Thoracic aorta (tissue), 2 donors: Measurements from ENCODE around the gene CD7. TPM values are rescaled to one million over a fixed set of nuclear protein-coding genes. Genes with fewer than 3 reads are reported as not detected.

Experiments
- ATAC-seq: fragments of 150-250 bp; one replicate; pipeline ENCODE4 v1.8.0; 2017; ENCODE audit warnings: low read depth; ENCODE audit not compliant: insufficient number of reproducible peaks, low FRiP score
- DNase-seq: peaks from one replicate; pipeline ENCODE4 v3.0.0-alpha.2; 2020; ENCODE audit warnings: low spot score
- H3K27ac ChIP-seq, 2 donors: fragments of 200-600 bp; sonication (generic); 1 replicate in 1 of 2; 2 replicates in 1 of 2; pipeline ENCODE4 v1.5.1; 2016; ENCODE audit warnings: mild to moderate bottlenecking in 2 of 2, moderate library complexity in 2 of 2
- H3K27me3 ChIP-seq: fragments of 200-600 bp; sonication (generic); replicated peaks from 2 replicates; pipeline ENCODE4 v1.6.0; 2016; ENCODE audit warnings: mild to moderate bottlenecking; ENCODE audit not compliant: insufficient read depth
- H3K36me3 ChIP-seq: fragments of 200-600 bp; sonication (generic); one replicate; pipeline ENCODE4 v1.5.1; 2016
- H3K4me1 ChIP-seq, 2 donors: fragments of 200-600 bp; sonication (generic); 1 replicate in 1 of 2; 2 replicates in 1 of 2; pipeline versions ENCODE4 v1.5.1 to v1.6.0; 2016; ENCODE audit warnings: low read depth in 2 of 2, mild to moderate bottlenecking in 1 of 2; ENCODE audit not compliant: control insufficient read depth in 1 of 2
- H3K4me3 ChIP-seq: fragments of 200-600 bp; sonication (generic); 2 replicates; pipeline ENCODE4 v1.5.1; 2016; ENCODE audit warnings: mild to moderate bottlenecking
- H3K9me3 ChIP-seq: fragments of 200-600 bp; sonication (generic); 2 replicates; pipeline ENCODE4 v1.5.1; 2016
- total RNA-seq, 2 donors: library from RNA; depleted of rRNA; stranded (reverse); fragments of >200 nt; gene quantifications; one replicate each; pipeline versions ENCODE4 v1.1.0 to v1.2.3, GENCODE V29; 2016
- TF ChIP-seq, protein P1 (sequence below): fragments of 200-600 bp; sonication (generic); IDR thresholded peaks from one replicate; pipeline ENCODE4 v1.5.1; 2019; ENCODE audit warnings: antibody characterized with exemption

CD7 gene
- total RNA-seq, 2 donors from 2014 or later: 3.0 to 3.5 TPM

DNA sequence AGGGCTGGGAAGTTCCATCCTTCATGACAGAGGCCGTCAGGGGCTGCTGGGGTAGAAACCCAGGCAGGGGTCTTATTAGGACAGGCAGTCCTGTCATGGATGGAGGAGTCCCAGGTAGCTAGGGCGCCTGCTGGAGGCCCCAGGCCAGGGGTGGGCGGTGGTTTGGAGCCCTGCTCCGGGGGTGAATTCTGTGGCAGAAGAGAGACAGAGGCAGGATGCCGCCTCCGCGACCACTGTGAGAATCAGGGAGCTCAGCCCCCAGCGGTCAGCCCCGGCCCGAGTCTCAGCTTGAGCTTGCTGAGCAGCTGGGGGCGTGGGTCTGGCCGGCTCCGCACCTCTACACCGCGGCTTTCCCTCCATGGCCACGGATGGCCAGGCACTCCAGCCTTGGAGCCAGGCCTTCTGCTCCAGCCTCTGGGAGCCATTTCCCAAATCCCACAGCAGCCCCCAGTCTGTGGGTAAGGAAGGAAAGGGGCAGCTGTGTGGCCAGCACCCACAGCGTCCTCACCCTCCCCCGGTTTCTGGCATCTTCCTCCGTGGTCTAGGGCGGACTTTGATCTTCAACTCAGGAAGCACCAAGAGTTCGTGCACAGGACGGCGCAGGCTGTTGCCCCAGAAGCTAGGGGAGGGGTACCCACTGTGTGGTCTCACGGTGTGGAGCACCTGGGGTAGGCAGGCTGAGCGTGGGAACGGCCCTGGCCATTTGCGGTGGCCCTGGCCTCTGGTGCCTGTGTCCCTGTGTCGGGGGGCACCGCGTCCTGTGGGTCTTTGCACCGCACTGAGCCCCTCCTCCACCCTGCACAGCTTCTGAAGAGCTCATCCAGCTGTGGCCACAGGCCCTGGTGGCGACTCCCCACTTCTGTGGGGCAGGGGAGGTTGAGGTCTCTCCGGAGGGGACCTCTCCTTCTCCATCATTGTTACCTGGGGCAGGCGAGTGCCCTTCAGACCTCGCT, 14.1 kb downstream of the CD7 start:
- no peak overlapping the region for H3K4me3 ChIP-seq
- peaks cover 5 to 13% of the 10 kb centered on the region in 2 donors for H3K4me1 ChIP-seq
- no peaks in the 10 kb centered on the region for H3K27me3 ChIP-seq
- no peaks in the 10 kb centered on the region for H3K36me3 ChIP-seq
- no peak overlapping the region for H3K27ac ChIP-seq
- DNase-seq (no peak), ATAC-seq (no peak)
- no peaks in the 10 kb centered on the region for H3K9me3 ChIP-seq
- TF ChIP-seq, protein P1, sequence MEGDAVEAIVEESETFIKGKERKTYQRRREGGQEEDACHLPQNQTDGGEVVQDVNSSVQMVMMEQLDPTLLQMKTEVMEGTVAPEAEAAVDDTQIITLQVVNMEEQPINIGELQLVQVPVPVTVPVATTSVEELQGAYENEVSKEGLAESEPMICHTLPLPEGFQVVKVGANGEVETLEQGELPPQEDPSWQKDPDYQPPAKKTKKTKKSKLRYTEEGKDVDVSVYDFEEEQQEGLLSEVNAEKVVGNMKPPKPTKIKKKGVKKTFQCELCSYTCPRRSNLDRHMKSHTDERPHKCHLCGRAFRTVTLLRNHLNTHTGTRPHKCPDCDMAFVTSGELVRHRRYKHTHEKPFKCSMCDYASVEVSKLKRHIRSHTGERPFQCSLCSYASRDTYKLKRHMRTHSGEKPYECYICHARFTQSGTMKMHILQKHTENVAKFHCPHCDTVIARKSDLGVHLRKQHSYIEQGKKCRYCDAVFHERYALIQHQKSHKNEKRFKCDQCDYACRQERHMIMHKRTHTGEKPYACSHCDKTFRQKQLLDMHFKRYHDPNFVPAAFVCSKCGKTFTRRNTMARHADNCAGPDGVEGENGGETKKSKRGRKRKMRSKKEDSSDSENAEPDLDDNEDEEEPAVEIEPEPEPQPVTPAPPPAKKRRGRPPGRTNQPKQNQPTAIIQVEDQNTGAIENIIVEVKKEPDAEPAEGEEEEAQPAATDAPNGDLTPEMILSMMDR: no peak

DNA sequence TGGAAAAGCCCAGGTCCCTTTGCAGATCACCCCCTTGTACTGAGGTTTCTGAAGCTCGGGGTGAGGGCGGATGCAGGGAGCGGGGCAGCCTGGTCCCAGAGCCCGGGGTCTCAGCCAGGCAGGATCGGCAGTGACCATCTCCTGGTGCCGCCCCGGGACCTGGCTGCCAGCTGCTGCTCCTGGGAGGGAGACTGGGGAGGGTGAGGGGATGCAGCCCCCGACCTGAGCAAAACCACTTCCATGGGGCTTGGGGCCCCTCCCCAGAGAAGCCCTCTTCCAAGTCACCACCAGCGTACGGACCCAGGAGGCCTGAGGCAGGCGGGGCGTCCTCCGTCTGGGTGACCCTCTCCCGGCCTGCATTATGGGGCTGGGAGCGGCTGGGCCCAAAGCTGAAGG, 14.8 kb downstream of the CD7 start:
- Histone ChIP-seq H3K4me3 (no peak overlapping the region), H3K9me3 (no peaks in the 10 kb centered on the region), H3K36me3 (no peaks in the 10 kb centered on the region), H3K27me3 (no peaks in the 10 kb centered on the region), H3K27ac (no peak overlapping the region), H3K4me1 (peaks cover 5 to 20% of the 10 kb centered on the region in 2 donors)
- no peak for ATAC-seq
- no peak for DNase-seq
- TF ChIP-seq, protein P1: no peak

DNA sequence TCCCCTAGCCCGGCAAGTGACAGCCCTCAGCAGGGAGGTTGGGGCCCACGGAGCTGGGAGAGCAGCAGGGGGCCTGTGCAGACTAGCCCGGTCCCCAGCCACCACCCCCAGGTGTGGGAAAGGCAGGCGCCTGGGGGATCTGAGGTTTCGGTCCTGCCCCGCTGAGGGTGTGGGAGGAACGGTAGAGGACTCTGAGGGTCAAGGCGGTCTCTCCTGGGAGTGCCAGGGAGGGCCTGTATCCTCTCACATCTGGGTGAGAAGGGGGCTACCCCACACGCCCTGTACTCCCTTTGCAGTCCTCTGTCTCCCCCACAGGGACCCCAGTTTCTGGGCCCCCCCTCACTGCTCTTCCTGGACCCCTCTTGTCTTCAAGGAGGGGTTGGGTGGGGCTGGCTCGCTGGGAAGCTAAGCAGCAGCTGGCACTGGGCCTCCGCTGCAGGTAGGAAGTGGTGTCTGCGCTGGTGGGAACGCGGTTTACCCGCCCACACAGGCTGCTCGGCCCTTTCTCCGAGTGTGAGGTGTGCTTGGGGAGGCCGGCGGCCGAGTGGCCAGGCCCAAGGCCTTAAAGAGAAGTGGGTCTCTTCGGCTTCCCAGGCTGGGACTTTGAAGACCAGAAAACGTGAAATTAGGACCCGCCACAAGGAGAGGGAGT, 15.4 kb downstream of the CD7 start:
- H3K9me3 ChIP-seq: no peaks in the 10 kb centered on the region
- no peak overlapping the region for H3K27ac ChIP-seq
- TF ChIP-seq, protein P1: no peak
- H3K36me3 ChIP-seq: no peaks in the 10 kb centered on the region
- ATAC-seq (no peak), DNase-seq (no peak)
- H3K4me1 ChIP-seq: peaks cover 9 to 26% of the 10 kb centered on the region in 2 donors
- no peak overlapping the region for H3K4me3 ChIP-seq
- H3K27me3 ChIP-seq: no peaks in the 10 kb centered on the region

DNA sequence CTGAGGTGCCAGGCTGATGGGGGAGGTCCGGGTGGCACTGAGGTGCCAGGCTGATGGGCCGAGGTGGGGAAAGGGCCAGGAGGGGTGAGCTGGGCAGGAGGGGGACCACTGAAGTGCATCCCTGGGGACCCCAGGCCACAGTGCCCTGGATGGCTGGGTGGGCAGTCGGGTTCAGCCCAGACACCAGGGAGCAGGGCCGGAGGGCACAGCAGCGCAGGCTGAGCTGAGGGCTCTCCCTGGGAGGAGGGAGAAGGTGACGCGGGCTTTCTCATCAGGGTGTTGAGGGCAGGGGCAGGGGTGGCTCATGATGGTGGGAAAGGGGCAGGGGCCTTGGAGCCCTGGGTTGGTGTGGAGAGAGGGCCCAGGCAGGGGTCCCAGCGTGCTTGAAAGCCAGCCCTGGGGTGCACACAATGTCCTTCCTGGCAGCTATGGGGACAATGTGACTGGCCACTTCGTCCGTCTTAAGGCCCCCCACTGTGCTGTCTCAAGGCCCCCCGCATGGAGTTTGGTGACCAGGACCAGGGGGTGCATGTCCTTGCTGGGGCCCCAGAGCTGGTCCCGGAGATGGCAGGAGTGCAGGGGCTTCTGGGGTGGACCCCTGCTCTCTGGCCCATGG, 16.0 kb downstream of the CD7 start:
- TF ChIP-seq, protein P1: no peak
- Histone ChIP-seq H3K27ac (no peak overlapping the region), H3K36me3 (no peaks in the 10 kb centered on the region), H3K9me3 (no peaks in the 10 kb centered on the region), H3K4me1 (peaks cover 11 to 32% of the 10 kb centered on the region in 2 donors), H3K4me3 (no peak overlapping the region), H3K27me3 (no peaks in the 10 kb centered on the region)
- ATAC-seq: no peak
- no peak for DNase-seq
